HEK293T (cell line): Measurements from ENCODE around the gene SLCO4A1.

ENCODE experiments used
- ELF4 ChIP-seq: fragments of 450-650 bp; IDR thresholded peaks from 2 replicates; pipeline ENCODE4 v1.6.1; 2017; ENCODE audit warnings: antibody characterized with exemption
- FOXA1 ChIP-seq: fragments of 450-650 bp; IDR thresholded peaks from 2 replicates; pipeline ENCODE4 v1.6.1; 2016; ENCODE audit warnings: mild to moderate bottlenecking
- FOXM1 ChIP-seq: fragments of 450-650 bp; IDR thresholded peaks from 2 replicates; pipeline ENCODE4 v1.6.1; 2017; ENCODE audit warnings: mild to moderate bottlenecking, borderline replicate concordance
- HDGF ChIP-seq: fragments of 450-650 bp; IDR thresholded peaks from 2 replicates; pipeline ENCODE4 v1.6.1; 2017; ENCODE audit warnings: antibody characterized with exemption, borderline replicate concordance
- LEF1 ChIP-seq: fragments of 450-650 bp; IDR thresholded peaks from 2 replicates; pipeline ENCODE4 v1.6.1; 2017; ENCODE audit warnings: mild to moderate bottlenecking, borderline replicate concordance

DNA sequence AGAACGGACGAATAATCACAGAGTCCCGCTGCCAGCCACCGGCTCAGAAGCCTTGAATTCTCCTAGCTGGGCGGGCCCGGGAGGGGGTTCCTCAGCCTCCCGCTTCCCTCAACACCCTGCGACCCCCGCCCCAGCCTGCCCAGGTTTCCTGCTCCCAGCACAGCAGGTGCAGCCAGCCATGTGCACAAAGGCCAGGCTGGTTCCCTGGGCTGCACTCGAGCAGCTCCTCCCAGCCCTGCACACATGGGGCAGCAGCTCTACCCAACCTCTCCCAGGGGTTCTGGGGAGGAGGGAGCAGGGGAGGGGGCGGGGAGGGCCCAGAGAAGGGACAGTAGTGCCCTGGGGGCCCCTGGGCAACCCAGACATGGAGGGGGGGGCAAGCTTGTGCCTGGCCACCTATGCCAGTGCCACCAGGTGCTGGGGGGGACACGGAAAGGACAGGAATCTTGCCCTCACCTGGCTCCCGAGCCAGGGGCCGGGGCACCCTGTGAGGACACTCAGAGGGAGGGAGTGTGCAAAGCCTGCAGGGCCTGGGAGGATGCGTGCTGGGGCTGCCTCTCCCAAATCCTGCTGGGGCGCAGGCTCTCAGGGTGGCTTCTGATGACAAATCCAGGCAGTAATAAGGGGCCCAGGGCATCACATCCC, 65.1 kb downstream of the SLCO4A1 start:
- no peak for TF ChIP-seq FOXM1
- TF ChIP-seq FOXA1: no peak
- TF ChIP-seq LEF1: no peak
- TF ChIP-seq ELF4: no peak
- no peak for TF ChIP-seq HDGF
